ENCODE data around the gene TGFBR3L. TPM values are rescaled to one million over a fixed set of nuclear protein-coding genes. Genes with fewer than 3 reads are reported as not detected.

Gene TGFBR3L
- polyA plus RNA-seq, 3 donors, result not detected

GRCh38 chr19:7908742-7909461 is 5.7 kb upstream of the TGFBR3L start:
- Histone ChIP-seq H3K9me3 (replicated peaks in 1 of 2; ENCODE audit: control insufficient read depth in 1 of 2, insufficient read depth in 1 of 2, low read length in 2 of 2) (no peaks in the 10 kb centered on the region), H3K27ac (ENCODE audit: low read depth in 1 of 2, low read length in 2 of 2) (no peak overlapping the region), H3K27me3 (ENCODE audit: control insufficient read depth in 2 of 2, insufficient read depth in 2 of 2, low read length in 2 of 2) (no peaks in the 10 kb centered on the region), H3K4me2 (replicated peaks; ENCODE audit: extremely low read depth, low read length, poor library complexity, severe bottlenecking) (no peak overlapping the region), H3K4me3 (replicated peaks in 1 of 3; ENCODE audit: low read depth in 2 of 3, low read length in 3 of 3) (no peak overlapping the region), H2AFZ (ENCODE audit: insufficient read depth, low read depth, low read length, poor library complexity, severe bottlenecking) (no peak overlapping the region), H3K36me3 (replicated peaks in 1 of 2; ENCODE audit: control insufficient read depth in 1 of 2, insufficient read depth in 2 of 2, low read length in 2 of 2) (peaks cover 48 to 55% of the 10 kb centered on the region in 2 donors), H3K4me1 (ENCODE audit: control insufficient read depth in 1 of 2, insufficient read depth in 2 of 2, low read length in 2 of 2) (peaks cover 10 to 14% of the 10 kb centered on the region in 2 donors), H3K79me2 (ENCODE audit: insufficient read depth, low read length) (peaks cover 39% of the 10 kb centered on the region), H4K20me1 (ENCODE audit: insufficient read depth, low read length) (peaks cover 90% of the 10 kb centered on the region), H3K9ac (ENCODE audit: insufficient read depth, low read length, poor library complexity, severe bottlenecking) (no peak overlapping the region)
- Mint-ChIP-seq H3K4me1 (peaks cover 12% of the 10 kb centered on the region), H3K9me3 (no peaks in the 10 kb centered on the region), H3K27ac (no peak overlapping the region), H3K27me3 (ENCODE audit: low read depth in 3 of 3) (peaks cover 2 to 5% (median 4%) of the 10 kb centered on the region in 3 donors), H3K4me3 (no peak overlapping the region), H3K36me3 (peaks cover 38 to 67% of the 10 kb centered on the region in 2 donors)
- 93% methylated on average over 17 of the region's 19 CpGs for WGBS (ENCODE audit: insufficient coverage)
- intact Hi-C loops (cut with micrococcal nuclease), result loop anchor here in 1 of 2 donors (10.0 kb wide), 1 partner anchor 274 kb away; the partner anchor contains the start of genes PCP2 and STXBP2
- no peak for DNase-seq
- TF ChIP-seq CTCF (IDR thresholded peaks at IDR 0.05), result no peak

DNA sequence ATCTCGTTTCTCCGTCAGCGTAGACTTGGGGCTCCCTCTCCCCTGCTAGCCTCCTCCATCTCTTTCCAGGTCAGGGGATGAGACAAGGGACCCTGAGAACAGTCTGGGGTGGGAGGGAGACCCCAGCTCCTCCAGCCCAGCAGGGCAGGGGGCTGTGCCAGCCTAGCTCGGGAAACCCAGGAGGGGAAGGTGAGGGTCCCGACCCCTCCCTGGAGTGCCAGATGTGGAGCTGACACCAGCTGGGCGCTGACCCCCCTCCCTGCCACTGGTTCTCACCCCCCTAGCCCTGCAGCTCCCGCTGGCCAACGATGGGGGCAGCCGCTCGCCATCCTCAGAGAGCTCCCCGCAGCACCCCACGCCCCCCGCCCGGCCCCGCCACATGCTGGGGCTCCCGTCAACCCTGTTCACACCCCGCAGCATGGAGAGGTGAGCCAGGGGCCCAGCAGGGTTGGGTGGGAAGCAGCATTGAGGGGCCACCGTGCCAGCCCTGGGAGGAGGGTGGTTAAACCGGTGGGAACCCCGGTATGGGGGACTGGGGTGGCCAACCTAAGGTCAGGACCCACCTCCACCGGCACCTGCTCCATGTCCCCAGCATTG is 5.1 kb upstream of the TGFBR3L start:
- H2AFZ ChIP-seq (ENCODE audit: insufficient read depth, low read depth, low read length, poor library complexity, severe bottlenecking), result no peak overlapping the region
- peaks cover 91% of the 10 kb centered on the region for H4K20me1 ChIP-seq (ENCODE audit: insufficient read depth, low read length)
- H3K27ac Mint-ChIP-seq, result no peak overlapping the region
- peaks cover 6 to 10% (median 8%) of the 10 kb centered on the region in 3 donors for H3K27me3 Mint-ChIP-seq (ENCODE audit: low read depth in 3 of 3)
- 95% methylated on average over 14 of the region's 21 CpGs for WGBS (ENCODE audit: insufficient coverage)
- intact Hi-C loops (cut with micrococcal nuclease), result loop anchor here in 1 of 2 donors (10.0 kb wide), 1 partner anchor 275 kb away; the partner anchor contains the start of genes PCP2 and STXBP2
- no peak overlapping the region for H3K9ac ChIP-seq (ENCODE audit: insufficient read depth, low read length, poor library complexity, severe bottlenecking)
- no peak overlapping the region for H3K27ac ChIP-seq (ENCODE audit: low read depth in 1 of 2, low read length in 2 of 2)
- peaks cover 0 to 2% of the 10 kb centered on the region in 2 donors for H3K27me3 ChIP-seq (ENCODE audit: control insufficient read depth in 2 of 2, insufficient read depth in 2 of 2, low read length in 2 of 2)
- no peak for TF ChIP-seq CTCF (IDR thresholded peaks at IDR 0.05)
- peaks cover 48 to 55% of the 10 kb centered on the region in 2 donors for H3K36me3 ChIP-seq (replicated peaks in 1 of 2; ENCODE audit: control insufficient read depth in 1 of 2, insufficient read depth in 2 of 2, low read length in 2 of 2)
- no peak overlapping the region for H3K4me3 ChIP-seq (replicated peaks in 1 of 3; ENCODE audit: low read depth in 2 of 3, low read length in 3 of 3)
- DNase-seq, result no peak
- H3K36me3 Mint-ChIP-seq, result peaks cover 38 to 67% of the 10 kb centered on the region in 2 donors
- no peak overlapping the region for H3K4me2 ChIP-seq (replicated peaks; ENCODE audit: extremely low read depth, low read length, poor library complexity, severe bottlenecking)
- no peaks in the 10 kb centered on the region for H3K9me3 Mint-ChIP-seq
- peaks cover 7 to 9% of the 10 kb centered on the region in 2 donors for H3K4me1 ChIP-seq (ENCODE audit: control insufficient read depth in 1 of 2, insufficient read depth in 2 of 2, low read length in 2 of 2)
- peaks cover 33% of the 10 kb centered on the region for H3K79me2 ChIP-seq (ENCODE audit: insufficient read depth, low read length)
- no peak overlapping the region for H3K4me3 Mint-ChIP-seq
- H3K9me3 ChIP-seq (replicated peaks in 1 of 2; ENCODE audit: control insufficient read depth in 1 of 2, insufficient read depth in 1 of 2, low read length in 2 of 2), result no peaks in the 10 kb centered on the region
- H3K4me1 Mint-ChIP-seq, result peaks cover 10% of the 10 kb centered on the region
